PC-3 (cell line): ENCODE results near the gene CALHM2. TPM values are rescaled to one million over a fixed set of nuclear protein-coding genes. Genes with fewer than 3 reads are reported as not detected.
A peak's percentile ranks its signal among the peaks of the same experiment; 100 is the strongest.

Source experiments
- ATAC-seq: fragments of 200-7000 bp; cut with Tn5 transposase; 2 replicates; pipeline ENCODE4 v1.9.1; 2020; ENCODE audit warnings: mild to moderate bottlenecking, moderate library complexity
- BruUV-seq: library from RNA; stranded (reverse); fragments of 400-500 nt; replicated peaks from 2 replicates; lab custom pipeline; 2021; lab: Mats Ljungman, UMichigan
- CTCF ChIA-PET: fragments of 300-600 bp; sonication (Branson Sonifier 250); formaldehyde crosslinking; loops from one replicate; lab custom pipeline; 2022; ENCODE audit warnings: antibody characterized with exemption; lab: Charles Lee
- POLR2A ChIA-PET: fragments of 300-600 bp; sonication (Branson Sonifier 250); formaldehyde crosslinking; loops from one replicate; lab custom pipeline; 2022; ENCODE audit warnings: antibody characterized with exemption; ENCODE audit not compliant: unreplicated experiment; lab: Charles Lee
- DNase-seq: peaks from one replicate; pipeline ENCODE4 v3.0.0-alpha.2; 2015
- H2AFZ ChIP-seq: fragments of 300-600 bp; sonication (generic); 2 replicates; pipeline ENCODE4 v1.6.0; 2016; ENCODE audit warnings: antibody characterized with exemption, low read length
- H3F3A ChIP-seq: fragments of 300-600 bp; sonication (generic); one replicate; pipeline ENCODE4 v1.6.0; 2017; ENCODE audit warnings: antibody characterized with exemption, low read length, control low read depth, mild to moderate bottlenecking; ENCODE audit not compliant: unreplicated experiment
- H3K27ac ChIP-seq: fragments of 300-600 bp; sonication (generic); 2 replicates; pipeline ENCODE4 v1.5.1; 2016; ENCODE audit warnings: mild to moderate bottlenecking, low read length
- H3K27me3 ChIP-seq: fragments of 300-600 bp; sonication (generic); 2 replicates; pipeline ENCODE4 v1.6.1; 2016; ENCODE audit warnings: low read length, mixed read lengths
- H3K36me3 ChIP-seq: fragments of 300-600 bp; sonication (generic); 2 replicates; pipeline ENCODE4 v1.6.1; 2016; ENCODE audit warnings: low read depth, mixed run types, low read length, mixed read lengths
- H3K4me1 ChIP-seq: fragments of 300-600 bp; sonication (generic); 2 replicates; pipeline ENCODE4 v1.5.1; 2016; ENCODE audit warnings: low read length; ENCODE audit not compliant: insufficient read depth
- H3K4me2 ChIP-seq: fragments of 300-600 bp; sonication (generic); 2 replicates; pipeline ENCODE4 v1.6.0; 2016; ENCODE audit warnings: low read length
- H3K4me3 ChIP-seq: fragments of 300-600 bp; sonication (generic); 2 replicates; pipeline ENCODE4 v1.5.1; 2016; ENCODE audit warnings: mild to moderate bottlenecking, low read length, mixed read lengths
- H3K79me2 ChIP-seq: fragments of 300-600 bp; sonication (generic); 2 replicates; pipeline ENCODE4 v1.6.1; 2017; ENCODE audit warnings: low read length, mixed read lengths
- H3K9ac ChIP-seq: fragments of 300-600 bp; sonication (generic); 2 replicates; pipeline ENCODE4 v1.6.0; 2016; ENCODE audit warnings: mild to moderate bottlenecking, low read length
- H3K9me2 ChIP-seq: fragments of 300-600 bp; sonication (generic); replicated peaks from 2 replicates; pipeline ENCODE4 v1.6.1; 2016; ENCODE audit warnings: mixed run types, low read length, mixed read lengths
- H3K9me3 ChIP-seq: fragments of 300-600 bp; sonication (generic); 2 replicates; pipeline ENCODE4 v1.6.1; 2016; ENCODE audit warnings: low read length, mixed read lengths
- H4K20me1 ChIP-seq: fragments of 300-600 bp; sonication (generic); 2 replicates; pipeline ENCODE4 v1.6.1; 2016; ENCODE audit warnings: low read length, mixed read lengths
- CTCF ChIP-seq: fragments of 300-600 bp; sonication (generic); conservative IDR thresholded peaks from 2 replicates; pipeline ENCODE4 v1.5.1; 2017; ENCODE audit warnings: antibody characterized with exemption, low read depth, mild to moderate bottlenecking, low read length
- EZH2 ChIP-seq: fragments of 300-600 bp; sonication (generic); IDR thresholded peaks from one replicate; pipeline ENCODE4 v1.6.1; 2017; ENCODE audit warnings: antibody characterized with exemption, mild to moderate bottlenecking, low read length; ENCODE audit not compliant: unreplicated experiment
- EZH2phosphoT487 ChIP-seq: fragments of 300-600 bp; sonication (generic); IDR thresholded peaks from 2 replicates; pipeline ENCODE4 v1.6.1; 2018; ENCODE audit warnings: mild to moderate bottlenecking, antibody characterized with exemption, low read length, borderline replicate concordance
- intact Hi-C: fragments of 100-400 bp; cut with micrococcal nuclease; formaldehyde crosslinking; loops from 2 replicates; pipeline ENCODE4 v1.9.0; 2023
- total RNA-seq: library from RNA; depleted of rRNA; stranded (reverse); fragments of >200 nt; gene quantifications from 2 replicates; pipeline ENCODE4 v1.2.3, GENCODE V29; 2014

Gene CALHM2
- total RNA-seq, 1 experiment from 2014 or later: 1.3 TPM

- H3K27me3 ChIP-seq: no peaks in the 10 kb centered on the region
- CTCF ChIA-PET: no interaction called here
Measured at GRCh38 chr10:103441206-103441605, 11.0 kb downstream of the CALHM2 start.

GRCh38 chr10:103440416-103440815 is 11.8 kb downstream of the CALHM2 start:
- Histone ChIP-seq H3K4me2 (no peak overlapping the region), H4K20me1 (no peaks in the 10 kb centered on the region), H3K27ac (no peak overlapping the region), H3K27me3 (no peaks in the 10 kb centered on the region), H3K9ac (no peak overlapping the region), H3F3A (no peaks in the 10 kb centered on the region), H3K36me3 (peaks cover 16% of the 10 kb centered on the region; the same call in 1 of the 2 replicates), H3K9me2 (no peaks in the 10 kb centered on the region), H3K79me2 (no peaks in the 10 kb centered on the region), H2AFZ (no peak overlapping the region), H3K4me3 (no peak overlapping the region), H3K4me1 (no peaks in the 10 kb centered on the region), H3K9me3 (no peaks in the 10 kb centered on the region)
- intact Hi-C loops: no loop called here
- DNase-seq: no peak
- no peak for ATAC-seq
- BruUV-seq: no TSS peak
- no peak for TF ChIP-seq EZH2phosphoT487
- TF ChIP-seq CTCF: no peak
- no peak for TF ChIP-seq EZH2
- ChIA-PET CTCF (no interaction called here), POLR2A (no interaction called here)

More at GRCh38 chr10:103441206-103441605, 11.0 kb downstream of the CALHM2 start:
- no peaks in the 10 kb centered on the region for H3K79me2 ChIP-seq
- intact Hi-C loops: no loop called here
- H3K27ac ChIP-seq: no peak overlapping the region
- POLR2A ChIA-PET: no interaction called here
- no peaks in the 10 kb centered on the region for H3K4me1 ChIP-seq
- no peak for DNase-seq
- no peak for ATAC-seq
- TF ChIP-seq EZH2phosphoT487 (no peak), CTCF (no peak), EZH2 (no peak)
- H3K36me3 ChIP-seq: peaks cover 16% of the 10 kb centered on the region; the same call in 1 of the 2 replicates
- no peak overlapping the region for H2AFZ ChIP-seq
- no peaks in the 10 kb centered on the region for H3K9me2 ChIP-seq
- H3K4me3 ChIP-seq: no peak overlapping the region
- no peaks in the 10 kb centered on the region for H4K20me1 ChIP-seq
- H3K4me2 ChIP-seq: no peak overlapping the region
- H3K9me3 ChIP-seq: no peaks in the 10 kb centered on the region
- H3K9ac ChIP-seq: no peak overlapping the region
- BruUV-seq: no TSS peak
- no peaks in the 10 kb centered on the region for H3F3A ChIP-seq

- H3K9ac ChIP-seq: no peak overlapping the region
- ChIA-PET CTCF (no interaction called here), POLR2A (no interaction called here)
- no peaks in the 10 kb centered on the region for H3K9me2 ChIP-seq
- H3K9me3 ChIP-seq: no peaks in the 10 kb centered on the region
- TSS peak; percentile 24 for BruUV-seq
- H3K36me3 ChIP-seq: peaks cover 13% of the 10 kb centered on the region; the same call in 1 of the 2 replicates
- H3K27me3 ChIP-seq: no peaks in the 10 kb centered on the region
- H3F3A ChIP-seq: no peaks in the 10 kb centered on the region
- ATAC-seq: no peak
- no peaks in the 10 kb centered on the region for H3K79me2 ChIP-seq
- H2AFZ ChIP-seq: no peak overlapping the region
- intact Hi-C loops: no loop called here
- H3K27ac ChIP-seq: no peak overlapping the region
- no peak for TF ChIP-seq EZH2phosphoT487
- TF ChIP-seq CTCF: no peak
- TF ChIP-seq EZH2: no peak
- no peak for DNase-seq
- no peaks in the 10 kb centered on the region for H3K4me1 ChIP-seq
- no peak overlapping the region for H3K4me3 ChIP-seq
- no peaks in the 10 kb centered on the region for H4K20me1 ChIP-seq
- no peak overlapping the region for H3K4me2 ChIP-seq
Measured at GRCh38 chr10:103439776-103440175, 12.4 kb downstream of the CALHM2 start.
